Measurements from ENCODE around the gene CDC45.

DNA sequence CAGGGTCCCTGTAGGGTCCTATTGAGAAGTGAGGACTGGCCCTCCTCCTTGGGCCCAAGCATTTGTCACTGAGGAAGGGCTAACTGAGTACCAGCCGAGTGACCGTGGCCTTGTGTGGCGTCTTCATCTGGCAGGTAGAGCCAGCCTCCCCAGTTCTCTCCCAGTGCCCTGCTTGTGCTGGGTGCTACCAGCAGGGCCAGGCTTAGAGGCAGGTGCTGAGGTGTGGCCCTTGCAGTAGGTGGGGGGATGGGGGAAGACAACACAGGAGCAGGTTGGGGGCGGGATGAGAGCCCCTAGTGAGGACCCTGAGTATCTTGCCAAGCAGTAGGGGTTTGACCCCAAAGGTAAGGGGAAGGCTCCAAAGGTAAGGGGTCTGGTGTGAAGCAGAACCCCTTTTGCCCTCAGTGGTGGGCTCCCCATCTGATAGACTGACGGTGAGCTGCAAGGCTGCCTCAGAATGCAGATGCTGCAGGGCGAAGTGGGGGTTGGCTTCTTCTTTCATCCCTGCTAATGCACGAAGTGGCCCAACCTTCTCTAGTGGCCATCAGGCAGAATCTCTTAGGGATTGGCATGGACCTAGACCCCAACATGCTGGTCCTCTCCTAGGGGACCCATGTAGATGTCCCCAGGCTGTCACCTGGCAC lies 19.6 kb downstream of the CDC45 start:
- TF ChIP-seq, protein P1, sequence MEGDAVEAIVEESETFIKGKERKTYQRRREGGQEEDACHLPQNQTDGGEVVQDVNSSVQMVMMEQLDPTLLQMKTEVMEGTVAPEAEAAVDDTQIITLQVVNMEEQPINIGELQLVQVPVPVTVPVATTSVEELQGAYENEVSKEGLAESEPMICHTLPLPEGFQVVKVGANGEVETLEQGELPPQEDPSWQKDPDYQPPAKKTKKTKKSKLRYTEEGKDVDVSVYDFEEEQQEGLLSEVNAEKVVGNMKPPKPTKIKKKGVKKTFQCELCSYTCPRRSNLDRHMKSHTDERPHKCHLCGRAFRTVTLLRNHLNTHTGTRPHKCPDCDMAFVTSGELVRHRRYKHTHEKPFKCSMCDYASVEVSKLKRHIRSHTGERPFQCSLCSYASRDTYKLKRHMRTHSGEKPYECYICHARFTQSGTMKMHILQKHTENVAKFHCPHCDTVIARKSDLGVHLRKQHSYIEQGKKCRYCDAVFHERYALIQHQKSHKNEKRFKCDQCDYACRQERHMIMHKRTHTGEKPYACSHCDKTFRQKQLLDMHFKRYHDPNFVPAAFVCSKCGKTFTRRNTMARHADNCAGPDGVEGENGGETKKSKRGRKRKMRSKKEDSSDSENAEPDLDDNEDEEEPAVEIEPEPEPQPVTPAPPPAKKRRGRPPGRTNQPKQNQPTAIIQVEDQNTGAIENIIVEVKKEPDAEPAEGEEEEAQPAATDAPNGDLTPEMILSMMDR (IDR thresholded peaks at IDR 0.05): no peak
- TF ChIP-seq EP300 (IDR thresholded peaks at IDR 0.05): no peak
- no peak for TF ChIP-seq POLR2A (IDR thresholded peaks at IDR 0.05)

Measured in tibial nerve (tissue), 4 donors.